NCI-H748 treated with DMSO at 0.1 percent for 48 hours (cell line): Measurements from ENCODE around the gene TNNI3K.

ENCODE experiments used
- DNase-seq: peaks from one replicate; lab custom pipeline; 2025; lab: John Stamatoyannopoulos, UW

TNNI3K gene

GRCh38 chr1:74571493-74571800 lies 336.3 kb downstream of the TNNI3K start:
- DNase-seq: no peak

DNA sequence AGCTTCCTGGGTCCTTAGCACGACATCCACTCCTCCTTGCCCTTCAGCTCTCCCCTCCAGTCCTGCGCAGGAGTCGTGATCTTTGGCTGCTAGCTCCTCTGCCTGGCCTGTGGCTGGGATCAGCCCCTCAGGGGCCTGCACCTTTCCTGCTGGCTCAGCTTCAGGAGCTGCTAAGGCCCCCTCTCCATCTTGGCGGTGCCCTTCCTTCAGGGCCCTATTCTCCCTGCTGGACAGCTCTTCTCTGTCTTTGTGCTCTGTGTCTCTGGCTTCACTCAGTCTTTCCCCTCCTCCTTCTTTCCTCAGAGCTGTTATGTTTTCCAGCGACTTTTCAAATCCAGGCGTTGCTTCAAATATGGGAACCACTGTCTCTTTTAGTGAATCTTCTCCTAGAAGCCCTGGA lies 336.7 kb downstream of the TNNI3K start:
- no peak for DNase-seq

DNA sequence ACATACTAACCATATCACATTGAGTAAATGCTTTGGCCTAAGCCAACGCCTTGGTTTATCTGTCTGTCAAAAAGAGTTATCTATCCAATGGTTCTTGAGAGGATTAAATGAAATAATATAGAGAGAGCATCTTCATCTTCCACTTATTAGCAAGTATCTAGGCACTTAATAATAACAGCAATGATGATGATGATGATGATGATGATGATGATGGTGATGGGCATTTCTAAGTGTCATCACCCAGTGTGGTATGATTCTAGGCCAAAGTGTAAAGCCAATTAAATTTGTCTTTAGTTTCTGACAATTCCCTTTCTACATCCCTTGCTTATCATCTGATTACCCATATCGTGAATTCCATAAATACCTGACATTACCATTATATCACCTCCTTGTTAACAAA lies 342.9 kb downstream of the TNNI3K start:
- no peak for DNase-seq

DNA sequence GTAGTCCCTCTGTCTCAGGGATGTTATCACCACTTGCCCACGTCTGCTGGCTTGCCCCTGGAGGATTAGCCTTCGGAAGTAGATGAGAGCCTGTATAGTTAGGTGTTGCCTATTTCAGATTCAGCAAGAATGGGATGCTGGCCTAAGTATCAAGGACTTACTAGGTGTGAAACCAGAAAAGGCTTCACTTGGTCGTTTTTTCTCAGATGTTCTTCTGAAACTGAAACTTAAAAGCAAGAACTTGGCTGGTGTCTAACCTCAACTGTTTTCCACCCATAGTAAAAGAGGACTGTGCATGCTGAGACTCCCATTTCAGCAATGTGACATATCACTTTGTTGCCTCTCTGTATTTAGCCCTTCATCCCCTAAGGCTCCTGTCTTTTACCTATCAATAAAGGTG lies 344.2 kb downstream of the TNNI3K start:
- DNase-seq: no peak

DNA sequence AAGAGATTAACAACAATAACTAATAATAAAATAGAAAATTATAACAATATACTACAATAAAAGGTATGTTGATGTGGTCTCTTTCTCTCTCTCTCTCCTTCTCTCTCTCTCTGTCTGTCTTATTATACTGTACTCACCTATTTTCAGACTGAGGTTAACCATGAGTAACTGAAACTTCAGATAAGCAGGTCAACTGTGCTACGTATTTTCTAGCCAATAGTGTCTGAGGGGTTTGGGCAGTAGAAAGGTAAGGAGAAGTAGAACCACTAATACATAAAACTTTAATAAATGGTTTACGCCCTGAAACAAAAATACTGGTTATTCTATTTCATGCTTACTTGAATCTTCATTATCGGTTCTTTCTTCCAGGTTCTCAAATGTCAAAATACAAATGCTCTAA lies 348.2 kb downstream of the TNNI3K start:
- no peak for DNase-seq

- DNase-seq: no peak
Observed at GRCh38 chr1:74584185-74584584, 349.0 kb downstream of the TNNI3K start.

DNA sequence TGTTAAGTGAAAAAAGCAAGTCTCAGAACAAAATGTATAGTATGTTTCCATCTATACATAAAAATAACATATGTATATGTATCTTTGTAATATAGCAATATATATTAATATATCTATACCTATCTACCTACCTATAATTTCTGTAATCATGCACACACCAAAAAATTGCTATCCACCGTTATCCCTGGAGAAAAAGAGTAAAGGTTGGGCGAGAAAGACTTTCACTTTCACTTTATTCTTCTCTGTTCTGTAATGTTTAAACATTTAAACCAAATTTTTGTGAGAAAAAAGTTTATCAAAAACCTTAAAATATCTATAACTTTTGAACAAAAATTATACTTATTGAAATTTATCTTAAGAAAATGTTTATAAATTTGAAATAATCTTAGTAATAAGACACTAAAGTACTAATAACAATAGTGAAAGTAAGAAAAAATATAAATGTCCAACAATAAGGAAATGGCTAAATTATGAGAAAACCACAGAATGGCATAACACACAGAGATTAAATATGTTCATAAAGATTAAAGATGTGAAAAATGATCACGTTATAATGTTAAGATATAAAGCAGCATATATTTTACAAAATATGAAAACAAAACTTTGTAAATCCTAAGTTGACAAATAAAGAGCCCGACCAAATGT lies 351.2 kb downstream of the TNNI3K start:
- DNase-seq: no peak

GRCh38 chr1:74587888-74588287 lies 352.7 kb downstream of the TNNI3K start:
- DNase-seq: no peak

DNA sequence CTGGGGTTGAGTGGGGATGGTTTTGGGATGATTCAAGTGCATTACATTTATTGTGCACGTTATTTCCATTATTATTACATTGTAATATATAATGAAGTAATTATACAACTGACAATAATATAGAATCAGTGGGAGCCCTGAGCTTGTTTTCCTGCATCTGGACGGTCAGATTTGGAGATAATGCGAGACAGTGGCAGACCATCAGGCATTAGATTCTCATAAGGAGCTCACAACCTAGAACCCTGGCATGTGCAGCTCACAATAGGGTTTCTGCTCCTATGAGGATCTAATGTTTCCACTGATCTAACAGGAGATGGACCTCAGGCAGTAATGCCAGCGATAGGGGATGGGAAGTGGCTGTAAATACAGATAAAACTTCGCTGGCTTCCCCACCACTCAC lies 355.1 kb downstream of the TNNI3K start:
- no peak for DNase-seq

DNA sequence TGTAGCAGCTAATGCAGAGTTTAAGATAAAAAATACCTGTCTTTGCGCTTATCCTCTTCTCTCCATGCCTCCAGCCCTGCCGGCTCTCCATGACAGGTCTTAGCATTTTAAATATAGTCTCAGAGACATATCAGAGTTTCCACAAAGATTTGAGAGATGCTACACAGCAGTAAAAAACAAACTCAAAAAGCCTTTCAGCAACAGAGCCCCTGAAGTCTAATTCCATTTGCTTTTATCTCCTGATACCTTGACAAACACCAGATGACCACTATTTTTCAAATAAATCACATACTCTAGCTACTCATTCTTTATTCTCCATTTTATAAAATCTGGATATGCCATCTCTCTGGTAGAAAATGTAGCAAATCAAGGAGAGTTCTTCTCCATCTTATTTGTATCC lies 356.8 kb downstream of the TNNI3K start:
- no peak for DNase-seq

GRCh38 chr1:74592580-74593355 lies 357.6 kb downstream of the TNNI3K start:
- no peak for DNase-seq
